ENCODE results near the gene HS3ST3A1. TPM values are rescaled to one million over a fixed set of nuclear protein-coding genes. Genes with fewer than 3 reads are reported as not detected.

Gene HS3ST3A1
- total and polyA plus RNA-seq, 2 of the 4 experiments (the other 2 are of a cell fraction) = 8.8 to 9.0 TPM

GRCh38 chr17:13589658-13590057, 12.1 kb downstream of the HS3ST3A1 start:
- peak overlapping the region; percentile 66 for H2AK5ac ChIP-seq (ENCODE audit: low read depth, low read length)
- H4K91ac ChIP-seq (ENCODE audit: insufficient read depth, low read depth, low read length) = peak overlapping the region; percentile 88
- ATAC-seq (ENCODE audit: low read depth) (no peak), DNase-seq (no peak)
- ChIA-PET POLR2A (ENCODE audit: unreplicated experiment) (no interaction called here), CTCF (interaction anchor here (0.7 to 0.8 kb wide), 2 partner anchors 244 to 385 kb away, joined by 3 read pairs; no protein-coding TSS in a partner anchor)
- H4K8ac ChIP-seq (ENCODE audit: low read depth in 2 of 2, low read length in 2 of 2) = peak overlapping the region; percentile 66 to 93
- no peak overlapping the region for H3K9ac ChIP-seq (ENCODE audit: low read depth, low read length)
- H2BK20ac ChIP-seq (ENCODE audit: low read depth, low read length) = peak overlapping the region; percentile 84
- peak overlapping the region; percentile 83 for H2BK5ac ChIP-seq (ENCODE audit: low read depth, low read length, poor library complexity, severe bottlenecking)
- H2AFZ ChIP-seq (replicated peaks; ENCODE audit: low read length, poor library complexity) = no peak overlapping the region
- peak overlapping the region; percentile 99 for H4K5ac ChIP-seq (ENCODE audit: low read depth, low read length)
- H3K27me3 ChIP-seq (ENCODE audit: control insufficient read depth, insufficient read depth, low read length) = no peaks in the 10 kb centered on the region
- 72% methylated on average over 5 of the region's 6 CpGs; no CpG with 5 or more reads in 1 of the 2 experiments for WGBS, 2 experiments (ENCODE audit: extremely low coverage in 2 of 2, insufficient read length in 1 of 2)
- intact Hi-C loops (cut with micrococcal nuclease) = loop anchor here (10.0 kb wide), 1 partner anchor 1215 kb away; no protein-coding TSS in a partner anchor
- H3K4me1 ChIP-seq (ENCODE audit: control insufficient read depth, insufficient read depth, low read length) = peaks cover 27% of the 10 kb centered on the region
- dilution Hi-C loops (cut with HindIII; ENCODE audit: low sequenced_read_pairs, unreplicated experiment) = no loop called here
- peak overlapping the region; percentile 72 for H3K4ac ChIP-seq (ENCODE audit: low read depth, low read length)
- peaks cover 14% of the 10 kb centered on the region; the same call in 1 of the 2 replicates for H3K9me1 ChIP-seq (ENCODE audit: insufficient read depth, low read length)
- H3K36me3 ChIP-seq (ENCODE audit: control insufficient read depth, insufficient read depth, low read length) = no peaks in the 10 kb centered on the region
- peak overlapping the region; percentile 94 for H2BK120ac ChIP-seq (ENCODE audit: low read depth, low read length)
- in situ Hi-C loops (cut with MboI; ENCODE audit: low sequenced_read_pairs) = loop anchor here (5.0 to 10.0 kb wide), 3 partner anchors 247 to 1335 kb away; partner anchors contain the start of gene HS3ST3B1
- H2BK15ac ChIP-seq (ENCODE audit: low read depth, low read length) = peak overlapping the region; percentile 48; the same call in 1 of the 3 replicates
- peak overlapping the region; percentile 10; the same call in 1 of the 2 replicates for H3K14ac ChIP-seq (replicated peaks; ENCODE audit: low read depth, low read length)
- no peak for TF ChIP-seq MAFK (IDR thresholded peaks at IDR 0.05; ENCODE audit: low read depth, low read length)
- no peak for TF ChIP-seq RAD21 (IDR thresholded peaks at IDR 0.05; ENCODE audit: low read length)
- no peak for TF ChIP-seq MXI1 (IDR thresholded peaks at IDR 0.05; ENCODE audit: borderline replicate concordance, low read depth, low read length)
- TF ChIP-seq RCOR1 (IDR thresholded peaks at IDR 0.05; ENCODE audit: insufficient replicate concordance, low read length) = no peak
- TF ChIP-seq CHD1 (IDR thresholded peaks at IDR 0.05; ENCODE audit: low read depth, low read length) = no peak
- no peak for TF ChIP-seq SMC3 (IDR thresholded peaks at IDR 0.05; ENCODE audit: low read depth, low read length)
- no peak overlapping the region for H3K4me3 ChIP-seq (ENCODE audit: insufficient read depth, low read depth, low read length)
- peak overlapping the region; percentile 82 for H3K18ac ChIP-seq (ENCODE audit: low read depth, low read length)
- peak overlapping the region; percentile 32 for H3K23ac ChIP-seq (ENCODE audit: low read depth, low read length)
- H4K20me1 ChIP-seq (ENCODE audit: insufficient read depth, low read length) = no peaks in the 10 kb centered on the region
- peak overlapping the region; percentile 57 for H3K4me2 ChIP-seq (ENCODE audit: low read depth, low read length)
- peak overlapping the region; percentile 84 for H3K27ac ChIP-seq (ENCODE audit: insufficient read depth, low read length)
- no peaks in the 10 kb centered on the region for H3K9me3 ChIP-seq (ENCODE audit: control insufficient read depth, insufficient read depth, low read length)
- peak overlapping the region; percentile 27; the same call in 1 of the 2 replicates for H3K56ac ChIP-seq (ENCODE audit: extremely low read depth, insufficient read depth, low read length)
- BruUV-seq (replicated peaks) = no TSS peak
- H3K79me1 ChIP-seq (ENCODE audit: low read depth in 1 of 2, low read length in 2 of 2) = peaks cover 19 to 63% of the 10 kb centered on the region in 2 experiments
- no peak overlapping the region for H2AK9ac ChIP-seq (replicated peaks; ENCODE audit: low read depth, low read length, poor library complexity)
